Panc1 (cell line): ENCODE results near the gene ISCU. TPM values are rescaled to one million over a fixed set of nuclear protein-coding genes. Genes with fewer than 3 reads are reported as not detected.

ENCODE experiments used
- ATAC-seq: fragments of 200-7000 bp; cut with Tn5 transposase; 2 replicates; pipeline ENCODE4 v1.9.1; 2020; ENCODE audit warnings: mild to moderate bottlenecking, moderate library complexity
- Bru-seq: library from RNA; stranded (reverse); fragments of 400-500 nt; gene quantifications from one replicate; lab custom pipeline; 2021; lab: Mats Ljungman, UMichigan
- BruChase-seq, 2 experiments: library from RNA; stranded (reverse); fragments of 400-500 nt; gene quantifications; one replicate each; lab custom pipeline; 2021; lab: Mats Ljungman, UMichigan
- BruUV-seq: library from RNA; stranded (reverse); fragments of 400-500 nt; replicated peaks from 2 replicates; lab custom pipeline; 2021; lab: Mats Ljungman, UMichigan
- CTCF ChIA-PET: fragments of 300-600 bp; sonication (Branson Sonifier 250); formaldehyde crosslinking; loops from one replicate; lab custom pipeline; 2022; ENCODE audit warnings: antibody characterized with exemption; lab: Charles Lee
- POLR2A ChIA-PET: fragments of 300-600 bp; sonication (Branson Sonifier 250); formaldehyde crosslinking; loops from one replicate; lab custom pipeline; 2022; ENCODE audit warnings: antibody characterized with exemption; lab: Charles Lee
- DNase-seq: peaks from one replicate; pipeline ENCODE4 v3.0.0-alpha.2; 2010; ENCODE audit warnings: low read depth, low spot score
- H3K27ac ChIP-seq: 2 replicates; pipeline ENCODE4 v1.5.1; 2011; ENCODE audit warnings: mild to moderate bottlenecking, low read length, inconsistent platforms
- H3K27me3 ChIP-seq: fragments of 200-500 bp; sonication (Bioruptor generic); 2 replicates; pipeline ENCODE4 v1.6.0; 2014; ENCODE audit warnings: low read length, inconsistent platforms; ENCODE audit not compliant: control insufficient read depth, insufficient read depth
- H3K36me3 ChIP-seq: fragments of 200-500 bp; sonication (Bioruptor generic); 2 replicates; pipeline ENCODE4 v1.5.1; 2014; ENCODE audit warnings: inconsistent platforms, mild to moderate bottlenecking, low read length, moderate library complexity; ENCODE audit not compliant: control insufficient read depth, insufficient read depth
- H3K4me1 ChIP-seq: 2 replicates; pipeline ENCODE4 v1.5.1; 2011; ENCODE audit warnings: inconsistent platforms, mild to moderate bottlenecking, low read length, moderate library complexity; ENCODE audit not compliant: control insufficient read depth, insufficient read depth
- H3K4me3 ChIP-seq, 2 experiments: 2 replicates each; pipeline ENCODE4 v1.5.1; 2011 to 2012; ENCODE audit warnings: low read depth in 2 of 2, low read length in 2 of 2, mild to moderate bottlenecking in 2 of 2, inconsistent platforms in 1 of 2, moderate library complexity in 1 of 2
- H3K9me3 ChIP-seq: fragments of 200-500 bp; sonication (Bioruptor generic); 2 replicates; pipeline ENCODE4 v1.5.1; 2014; ENCODE audit warnings: low read depth, mild to moderate bottlenecking, inconsistent platforms, low read length, moderate library complexity; ENCODE audit not compliant: control insufficient read depth, insufficient read depth
- CTCF ChIP-seq: fragments of 450-650 bp; IDR thresholded peaks from 2 replicates; pipeline ENCODE4 v1.5.1; 2017; ENCODE audit warnings: mild to moderate bottlenecking
- POLR2AphosphoS5 ChIP-seq: IDR thresholded peaks from 2 replicates; pipeline ENCODE4 v1.6.1; 2012; ENCODE audit warnings: mild to moderate bottlenecking, low read depth, low read length, moderate library complexity
- SIN3A ChIP-seq: IDR thresholded peaks from 2 replicates; pipeline ENCODE4 v1.6.1; 2012; ENCODE audit warnings: low read depth, mild to moderate bottlenecking, low read length, moderate library complexity, borderline replicate concordance; ENCODE audit not compliant: insufficient read depth
- TCF7L2 ChIP-seq: IDR thresholded peaks from 2 replicates; pipeline ENCODE4 v1.6.1; 2011; ENCODE audit warnings: mild to moderate bottlenecking, low read depth, low read length, inconsistent platforms
- in situ Hi-C: cut with HindIII; loops from 2 replicates; pipeline ENCODE4 v1.10.0; 2016; ENCODE audit warnings: low sequenced_read_pairs, low pct_unique_long_range_greater_than_20kb
- intact Hi-C: fragments of 100-400 bp; cut with micrococcal nuclease; formaldehyde crosslinking; loops from one replicate; pipeline ENCODE4 v1.10.0; 2022; ENCODE audit not compliant: unreplicated experiment
- long read RNA-seq: library from polyadenylated mRNA; unstranded; transcript quantifications from one replicate; pipeline ENCODE4 v2.0.0, GENCODE V29; 2021; ENCODE audit not compliant: unreplicated experiment
- polyA plus RNA-seq: library from polyadenylated mRNA; unstranded; fragments of >200 nt; gene quantifications from one replicate; pipeline ENCODE4 v1.2.1, GENCODE V29; 2012; ENCODE audit warnings: missing spikeins; ENCODE audit not compliant: insufficient read length
- total RNA-seq: library from RNA; stranded (reverse); gene quantifications from one replicate; pipeline ENCODE4 v1.2.1, GENCODE V29; 2021; ENCODE audit not compliant: unreplicated experiment
- TF ChIP-seq, protein P1 (sequence below), 2 experiments: IDR thresholded peaks; 2 replicates each; pipeline ENCODE4 v1.6.1; 2011 to 2012; ENCODE audit warnings: low read depth in 2 of 2, control low read depth in 1 of 2, low read length in 1 of 2, mild to moderate bottlenecking in 1 of 2, moderate library complexity in 1 of 2; ENCODE audit not compliant: insufficient read depth in 1 of 2

The ISCU gene
- total RNA-seq (66.1 TPM), Bru-seq, nascent RNA (percentile 81 among the genes with signal in this experiment), BruChase-seq, experiment 1, labeled RNA remaining after a 2-hour chase (percentile 76 among the genes with signal in this experiment), BruChase-seq, experiment 2, labeled RNA remaining after a 6-hour chase (percentile 89 among the genes with signal in this experiment)
- polyA plus RNA-seq, result 42.5 TPM
- long read RNA-seq, transcript ISCU-201 (5 exons, 994 nt), result major isoform, 67 of 101 reads
- long read RNA-seq, partial matches to known transcripts, result 18 of 101 reads
- long read RNA-seq, other reads (novel, unspliced or antisense), result 12 of 101 reads

DNA sequence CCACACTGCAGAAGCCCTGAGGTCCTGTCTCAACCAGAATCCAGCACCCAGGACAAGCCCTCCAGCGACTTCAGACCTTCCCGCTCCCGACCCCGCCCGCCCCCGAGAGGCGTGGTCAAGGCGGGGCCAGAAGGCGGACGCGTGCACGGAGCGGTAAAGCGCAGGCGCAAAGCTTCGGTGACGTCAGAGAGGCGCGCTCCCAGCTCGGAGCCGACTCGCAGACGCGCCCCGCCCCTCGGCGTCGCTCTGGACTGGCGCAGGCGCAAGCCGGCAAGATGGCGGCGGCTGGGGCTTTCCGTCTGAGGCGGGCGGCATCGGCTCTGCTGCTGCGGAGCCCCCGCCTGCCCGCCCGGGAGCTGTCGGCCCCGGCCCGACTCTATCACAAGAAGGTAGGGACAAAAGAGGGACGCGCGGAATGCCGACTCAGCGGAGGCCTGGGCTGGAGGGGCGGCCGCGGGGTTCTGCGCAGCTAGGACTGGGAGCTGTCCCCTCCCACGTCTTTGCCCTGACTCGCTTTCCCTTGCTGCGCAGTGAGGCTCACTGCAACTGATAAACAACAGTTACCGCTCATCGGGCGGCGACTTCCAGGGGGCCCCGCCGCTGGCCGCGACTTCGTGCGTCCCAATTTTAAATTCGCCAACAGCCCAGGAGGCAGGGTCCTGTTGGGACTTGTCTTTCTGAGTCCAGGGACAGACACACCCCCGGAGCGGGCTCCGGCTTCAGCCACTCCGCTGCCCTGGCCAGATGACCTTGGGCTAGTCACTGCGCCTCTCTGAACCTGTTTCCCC, at the start of gene ISCU:
ISCU (plus strand) TSS at position 249 of the 788 bp plus-strand sequence; CDS start at position 276, 27 bp downstream.
- H3K27me3 ChIP-seq, result no peaks in the 10 kb centered on the region
- POLR2A ChIA-PET, result no interaction called here
- CTCF ChIA-PET, result interaction anchor here (0.8 to 1.1 kb wide), 2 partner anchors 55 to 107 kb away, joined by 5 to 6 read pairs; no protein-coding TSS in a partner anchor
- in situ Hi-C loops (no loop called here), intact Hi-C loops (loop anchor here (1.0 to 5.0 kb wide), 2 partner anchors 56 to 530 kb away; partner anchors contain the start of gene ALKBH2)
- BruUV-seq, result no TSS peak
- H3K36me3 ChIP-seq, result peaks cover 34% of the 10 kb centered on the region
- H3K27ac ChIP-seq, result peak within 1 kb of the TSS; percentile 99
- H3K9me3 ChIP-seq, result no peaks in the 10 kb centered on the region
- DNase-seq (peak; percentile 77), ATAC-seq (peak; percentile 89)
- TF ChIP-seq POLR2AphosphoS5 (peak; percentile 67), SIN3A (peak; percentile 23), CTCF (no peak), TCF7L2 (no peak)
- TF ChIP-seq, protein P1, sequence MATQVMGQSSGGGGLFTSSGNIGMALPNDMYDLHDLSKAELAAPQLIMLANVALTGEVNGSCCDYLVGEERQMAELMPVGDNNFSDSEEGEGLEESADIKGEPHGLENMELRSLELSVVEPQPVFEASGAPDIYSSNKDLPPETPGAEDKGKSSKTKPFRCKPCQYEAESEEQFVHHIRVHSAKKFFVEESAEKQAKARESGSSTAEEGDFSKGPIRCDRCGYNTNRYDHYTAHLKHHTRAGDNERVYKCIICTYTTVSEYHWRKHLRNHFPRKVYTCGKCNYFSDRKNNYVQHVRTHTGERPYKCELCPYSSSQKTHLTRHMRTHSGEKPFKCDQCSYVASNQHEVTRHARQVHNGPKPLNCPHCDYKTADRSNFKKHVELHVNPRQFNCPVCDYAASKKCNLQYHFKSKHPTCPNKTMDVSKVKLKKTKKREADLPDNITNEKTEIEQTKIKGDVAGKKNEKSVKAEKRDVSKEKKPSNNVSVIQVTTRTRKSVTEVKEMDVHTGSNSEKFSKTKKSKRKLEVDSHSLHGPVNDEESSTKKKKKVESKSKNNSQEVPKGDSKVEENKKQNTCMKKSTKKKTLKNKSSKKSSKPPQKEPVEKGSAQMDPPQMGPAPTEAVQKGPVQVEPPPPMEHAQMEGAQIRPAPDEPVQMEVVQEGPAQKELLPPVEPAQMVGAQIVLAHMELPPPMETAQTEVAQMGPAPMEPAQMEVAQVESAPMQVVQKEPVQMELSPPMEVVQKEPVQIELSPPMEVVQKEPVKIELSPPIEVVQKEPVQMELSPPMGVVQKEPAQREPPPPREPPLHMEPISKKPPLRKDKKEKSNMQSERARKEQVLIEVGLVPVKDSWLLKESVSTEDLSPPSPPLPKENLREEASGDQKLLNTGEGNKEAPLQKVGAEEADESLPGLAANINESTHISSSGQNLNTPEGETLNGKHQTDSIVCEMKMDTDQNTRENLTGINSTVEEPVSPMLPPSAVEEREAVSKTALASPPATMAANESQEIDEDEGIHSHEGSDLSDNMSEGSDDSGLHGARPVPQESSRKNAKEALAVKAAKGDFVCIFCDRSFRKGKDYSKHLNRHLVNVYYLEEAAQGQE (IDR thresholded peaks at IDR 0.05; ENCODE audit: insufficient read depth in 1 of 2, low read depth in 2 of 2, low read length in 1 of 2), result no peak; a peak in 1 of 4 replicates
- peaks cover 35% of the 10 kb centered on the region for H3K4me1 ChIP-seq
- peak within 1 kb of the TSS; percentile 100 for H3K4me3 ChIP-seq

DNA sequence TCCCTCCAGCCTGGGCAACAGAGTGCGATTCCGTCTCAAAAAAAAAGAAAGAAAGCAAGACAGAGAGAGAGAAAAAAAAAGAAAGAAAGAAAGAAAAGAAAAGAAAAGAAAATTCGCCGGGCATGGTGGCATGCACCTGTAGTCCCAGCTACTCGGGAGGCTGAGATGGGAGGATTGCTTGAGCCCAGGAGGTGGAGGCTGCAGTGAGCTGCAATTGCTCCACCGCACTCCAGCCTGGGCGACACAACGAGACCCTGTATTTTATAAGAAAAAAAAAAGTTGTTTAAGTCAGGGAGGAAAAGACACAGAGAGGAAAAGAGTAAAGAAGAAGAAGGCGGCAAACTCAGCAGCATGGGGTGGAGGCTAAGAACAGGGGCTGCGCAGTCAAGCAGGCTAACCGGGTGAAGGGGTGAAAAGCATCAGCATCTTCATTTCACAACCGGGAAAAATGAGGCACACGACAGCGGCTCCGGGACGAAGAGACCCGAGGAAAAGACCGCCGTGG, 47.9 kb upstream of the ISCU start:
- no peaks in the 10 kb centered on the region for H3K9me3 ChIP-seq

More for the DNA sequence above, 47.9 kb upstream of the ISCU start:
- no TSS peak for BruUV-seq
- H3K27ac ChIP-seq, result no peak overlapping the region
- intact Hi-C loops, result no loop called here
- DNase-seq, result no peak
- POLR2A ChIA-PET, result interaction anchor here (0.6 kb wide), 1 partner anchor 21 kb away, joined by 4 read pairs; no protein-coding TSS in a partner anchor
- in situ Hi-C loops, result no loop called here
- H3K4me3 ChIP-seq, result peak overlapping the region; percentile 70 to 88
- ATAC-seq, result peak; percentile 18
- no peaks in the 10 kb centered on the region for H3K27me3 ChIP-seq
- peaks cover 5% of the 10 kb centered on the region; the same call in 1 of the 2 replicates for H3K36me3 ChIP-seq
- peaks cover 13% of the 10 kb centered on the region for H3K4me1 ChIP-seq
- CTCF ChIA-PET, result no interaction called here
- TF ChIP-seq, protein P1 (IDR thresholded peaks at IDR 0.05; ENCODE audit: insufficient read depth in 1 of 2, low read depth in 2 of 2, low read length in 1 of 2), result no peak
- TF ChIP-seq CTCF (no peak), SIN3A (no peak), POLR2AphosphoS5 (no peak), TCF7L2 (no peak)
